MM.1S (cell line): ENCODE data around the gene CTBP1.

Experiments used
- EZH2 ChIP-seq: fragments of 300-600 bp; sonication (generic); optimal IDR thresholded peaks from 2 replicates; pipeline ENCODE3; 2017; ENCODE audit warnings: low read depth, mild to moderate bottlenecking, antibody characterized with exemption, low read length, mixed read lengths
- EZH2phosphoT487 ChIP-seq: fragments of 300-600 bp; sonication (generic); IDR thresholded peaks from 2 replicates; pipeline ENCODE4 v1.6.1; 2018; ENCODE audit warnings: antibody characterized with exemption, low read length
- TF ChIP-seq, protein P1 (sequence below): fragments of 300-600 bp; sonication (generic); IDR thresholded peaks from 2 replicates; pipeline ENCODE4 v1.5.1; 2016; ENCODE audit warnings: antibody characterized with exemption, low read length, mixed read lengths

DNA sequence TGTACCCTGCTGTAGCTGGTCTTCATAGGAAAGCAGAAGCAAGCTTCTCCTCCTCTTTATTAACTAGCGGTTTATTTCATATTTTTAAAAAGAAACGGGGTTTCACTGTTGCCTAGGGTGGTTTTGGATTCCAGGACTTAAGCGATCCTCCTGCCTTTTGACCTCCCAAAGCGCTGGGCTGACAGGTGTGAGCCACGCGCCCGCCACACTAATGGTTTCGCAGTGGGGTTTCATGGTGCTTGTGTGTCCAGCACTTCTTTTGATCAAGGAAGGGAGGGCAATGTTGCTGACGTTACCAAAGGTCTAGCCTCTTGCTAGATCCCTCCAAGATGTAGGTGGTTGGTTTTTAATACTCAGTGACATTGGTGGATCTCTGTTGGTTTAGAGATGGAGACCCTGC lies 42.2 kb upstream of the CTBP1 start:
- TF ChIP-seq, protein P1, sequence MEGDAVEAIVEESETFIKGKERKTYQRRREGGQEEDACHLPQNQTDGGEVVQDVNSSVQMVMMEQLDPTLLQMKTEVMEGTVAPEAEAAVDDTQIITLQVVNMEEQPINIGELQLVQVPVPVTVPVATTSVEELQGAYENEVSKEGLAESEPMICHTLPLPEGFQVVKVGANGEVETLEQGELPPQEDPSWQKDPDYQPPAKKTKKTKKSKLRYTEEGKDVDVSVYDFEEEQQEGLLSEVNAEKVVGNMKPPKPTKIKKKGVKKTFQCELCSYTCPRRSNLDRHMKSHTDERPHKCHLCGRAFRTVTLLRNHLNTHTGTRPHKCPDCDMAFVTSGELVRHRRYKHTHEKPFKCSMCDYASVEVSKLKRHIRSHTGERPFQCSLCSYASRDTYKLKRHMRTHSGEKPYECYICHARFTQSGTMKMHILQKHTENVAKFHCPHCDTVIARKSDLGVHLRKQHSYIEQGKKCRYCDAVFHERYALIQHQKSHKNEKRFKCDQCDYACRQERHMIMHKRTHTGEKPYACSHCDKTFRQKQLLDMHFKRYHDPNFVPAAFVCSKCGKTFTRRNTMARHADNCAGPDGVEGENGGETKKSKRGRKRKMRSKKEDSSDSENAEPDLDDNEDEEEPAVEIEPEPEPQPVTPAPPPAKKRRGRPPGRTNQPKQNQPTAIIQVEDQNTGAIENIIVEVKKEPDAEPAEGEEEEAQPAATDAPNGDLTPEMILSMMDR: no peak
- TF ChIP-seq EZH2 (no peak), EZH2phosphoT487 (no peak)
